ENCODE data around the gene GOLGA8T.
"Not testable (repeated sequence)": the region's sequence is repeated elsewhere in the genome, so short reads cannot be mapped to it uniquely, and the experiment has no call there.

The GOLGA8T gene, protein sequence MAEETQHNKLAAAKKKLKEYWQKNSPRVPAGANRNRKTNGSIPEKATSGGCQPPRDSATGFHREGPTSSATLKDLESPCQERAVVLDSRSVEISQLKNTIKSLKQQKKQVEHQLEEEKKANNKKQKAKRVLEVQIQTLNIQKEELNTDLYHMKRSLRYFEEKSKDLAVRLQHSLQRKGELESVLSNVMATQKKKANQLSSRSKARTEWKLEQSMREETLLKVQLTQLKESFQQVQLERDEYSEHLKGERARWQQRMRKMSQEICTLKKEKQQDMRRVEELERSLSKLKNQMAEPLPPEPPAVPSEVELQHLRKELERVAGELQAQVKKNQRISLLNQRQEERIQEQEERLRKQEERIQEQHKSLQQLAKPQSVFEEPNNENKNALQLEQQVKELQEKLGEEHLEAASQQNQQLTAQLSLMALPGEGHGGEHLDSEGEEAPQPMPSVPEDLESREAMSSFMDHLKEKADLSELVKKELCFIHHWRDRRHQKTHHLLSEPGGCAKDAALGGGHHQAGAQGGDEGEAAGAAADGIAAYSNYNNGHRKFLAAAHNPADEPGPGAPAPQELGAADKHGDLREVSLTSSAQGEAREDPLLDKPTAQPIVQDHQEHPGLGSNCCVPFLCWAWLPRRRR

DNA sequence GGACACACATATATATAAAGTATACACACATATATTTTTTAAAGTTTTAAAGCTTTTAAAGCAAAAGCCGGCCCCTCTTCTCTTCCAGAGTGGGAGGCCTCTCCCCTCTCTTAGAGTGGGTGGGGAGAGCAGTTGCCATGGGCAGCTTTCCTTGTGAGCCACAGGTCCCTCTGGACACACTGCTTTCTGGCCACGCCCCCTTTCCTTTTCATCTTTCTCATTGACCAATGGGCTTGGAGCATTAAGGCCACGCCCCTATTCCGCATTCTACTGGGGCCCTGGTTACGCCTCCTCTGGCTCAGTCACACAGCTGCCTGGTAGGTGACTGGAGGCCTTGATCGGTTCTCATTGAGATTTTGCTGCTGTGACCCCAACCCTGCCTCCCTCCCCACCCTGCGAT, at the start of gene GOLGA8T:
TSS of gene GOLGA8T (plus strand) at position 301 of the 400 bp plus-strand sequence. CDS start at position 399, 98 bp downstream.
- not testable (repeated sequence) for DNase-seq

GRCh38 chr15:30097827-30098226, 37.0 kb upstream of the GOLGA8T start:
- DNase-seq = not testable (repeated sequence)

DNA sequence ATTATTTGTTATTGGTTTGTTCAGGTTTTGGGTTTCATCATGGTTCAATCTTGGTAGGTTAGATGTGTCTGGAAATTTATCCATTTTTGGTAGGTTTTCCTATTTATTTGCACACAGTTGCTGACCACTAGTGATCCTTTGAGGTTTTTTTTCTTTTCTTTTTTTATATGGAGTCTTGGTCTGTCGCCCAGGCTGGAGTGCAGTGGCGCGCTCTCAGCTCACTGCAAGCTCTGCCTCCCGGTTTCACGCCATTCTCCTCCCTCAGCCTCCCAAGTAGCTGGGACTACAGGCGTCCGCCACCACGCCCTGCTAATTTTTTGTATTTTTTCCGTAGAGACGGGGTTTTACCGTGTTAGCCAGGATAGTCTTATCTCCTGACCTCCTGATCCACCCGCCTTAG, 32.0 kb upstream of the GOLGA8T start:
- DNase-seq = not testable (repeated sequence)

DNA sequence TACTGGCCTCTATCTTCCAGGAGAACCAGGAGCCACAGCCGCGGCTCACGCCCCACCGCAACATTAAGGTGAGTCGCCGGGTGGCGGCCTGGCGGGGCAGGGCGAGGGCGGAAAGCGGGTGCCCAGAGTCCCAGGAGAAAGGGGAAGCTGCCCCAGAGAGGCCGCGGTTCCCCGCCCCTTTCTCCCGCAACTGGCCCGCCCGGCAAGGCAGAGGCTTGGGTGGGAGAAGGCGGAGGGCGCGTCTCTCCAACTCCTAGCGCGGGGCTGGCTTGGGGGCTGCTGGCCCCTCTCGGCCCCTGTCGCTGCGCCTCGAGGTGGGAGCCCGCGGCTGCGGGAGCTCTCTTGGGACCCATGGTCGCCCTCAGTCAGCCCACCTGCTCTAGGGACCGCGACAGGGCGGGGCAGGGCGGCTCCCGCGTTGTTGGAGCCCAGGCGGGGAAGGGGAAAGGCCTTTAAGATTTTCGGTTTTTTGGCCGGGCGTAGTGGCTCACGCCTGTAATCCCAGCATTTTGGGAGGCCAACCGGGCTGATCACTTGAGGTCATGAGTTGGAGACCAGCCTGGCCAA, 30.8 kb upstream of the GOLGA8T start:
- DNase-seq = not testable (repeated sequence)

GRCh38 chr15:30110591-30110990, 24.3 kb upstream of the GOLGA8T start:
- not testable (repeated sequence) for DNase-seq

- not testable (repeated sequence) for DNase-seq
Observed at GRCh38 chr15:30130066-30130465, 4.8 kb upstream of the GOLGA8T start.

DNA sequence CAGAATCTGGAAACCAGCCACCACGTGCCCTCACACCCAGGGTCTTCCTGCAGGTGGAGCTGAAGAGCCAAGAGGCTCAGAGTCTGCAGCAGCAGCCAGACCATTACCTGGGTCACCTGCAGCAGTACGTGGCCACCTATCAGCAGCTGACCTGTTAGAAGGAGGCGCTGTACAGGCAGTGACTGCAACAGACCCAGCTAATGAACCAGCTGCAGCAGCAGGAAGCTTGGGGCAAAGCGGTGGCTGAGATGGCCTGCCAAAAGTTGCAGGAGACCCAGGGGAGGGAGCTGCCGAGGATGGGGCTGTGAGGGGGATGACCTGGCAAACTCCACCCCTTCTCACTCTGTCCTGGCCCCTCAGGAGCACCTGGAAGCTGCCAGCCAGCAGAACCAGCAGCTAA, 8.4 kb downstream of the GOLGA8T start:
- DNase-seq = not testable (repeated sequence)

GRCh38 chr15:30149891-30150290, 15.0 kb downstream of the GOLGA8T start:
- DNase-seq = not testable (repeated sequence)

GRCh38 chr15:30162479-30163357, 27.9 kb downstream of the GOLGA8T start:
- DNase-seq = peak; percentile 1

DNA sequence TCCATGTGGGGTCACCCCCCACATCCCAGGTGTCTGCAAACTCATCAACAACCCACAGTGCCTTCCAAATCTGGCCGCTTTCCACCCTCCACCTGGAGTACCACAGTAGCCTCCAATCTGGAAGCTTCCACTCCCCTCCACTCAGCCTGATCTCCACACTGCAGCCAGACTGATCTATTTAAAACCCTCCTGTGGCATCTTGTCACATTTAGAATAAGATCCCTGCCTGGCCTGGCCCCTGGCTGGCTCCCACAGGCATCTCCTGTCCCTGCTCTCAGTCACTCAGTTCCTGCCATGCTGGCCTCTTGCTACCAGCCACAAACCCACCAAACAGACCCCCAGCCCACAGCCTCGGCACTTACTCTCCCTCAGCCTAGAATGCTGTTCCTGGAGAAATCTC, 28.9 kb downstream of the GOLGA8T start:
- not testable (repeated sequence) for DNase-seq

DNA sequence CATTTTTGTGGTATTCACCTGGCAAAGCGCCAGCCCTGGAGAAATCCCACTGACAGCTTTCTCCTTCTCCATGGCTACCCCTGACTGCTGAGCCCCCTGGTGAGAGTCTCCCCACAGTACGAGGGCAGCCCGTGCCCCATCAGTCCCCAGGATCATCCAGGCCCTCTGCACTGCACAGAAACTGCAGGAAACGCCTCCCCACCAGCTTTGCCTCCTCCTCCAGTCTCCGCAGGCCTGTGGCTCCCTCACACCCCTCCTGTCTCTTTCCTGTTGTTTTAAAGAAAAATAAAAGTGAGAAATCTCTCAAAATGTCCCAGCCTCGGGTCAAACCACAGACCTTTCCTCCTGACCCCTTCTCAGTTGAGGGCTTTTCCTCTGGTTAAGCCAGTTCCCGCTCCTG, 29.4 kb downstream of the GOLGA8T start:
- not testable (repeated sequence) for DNase-seq

DNA sequence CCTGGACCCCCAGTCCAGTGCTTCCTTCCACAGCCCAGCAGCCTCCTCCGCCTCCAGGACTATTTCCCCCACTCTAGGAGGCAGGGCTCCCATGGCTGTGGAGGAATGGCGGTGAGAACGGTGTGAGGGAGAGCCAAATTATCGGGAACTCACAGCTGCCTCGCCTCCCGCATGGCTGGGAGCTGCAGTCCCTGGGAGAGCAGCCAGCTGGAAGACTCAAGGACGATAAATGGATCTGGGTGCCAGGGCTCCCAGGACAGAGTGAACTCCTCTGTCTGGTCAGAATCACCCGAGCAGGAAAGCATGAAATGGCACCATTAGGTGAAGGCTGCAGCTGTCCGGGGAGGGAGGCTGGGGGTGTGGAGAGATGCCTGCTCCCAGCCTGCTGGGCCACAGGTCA, 32.6 kb downstream of the GOLGA8T start:
- DNase-seq = not testable (repeated sequence)

DNA sequence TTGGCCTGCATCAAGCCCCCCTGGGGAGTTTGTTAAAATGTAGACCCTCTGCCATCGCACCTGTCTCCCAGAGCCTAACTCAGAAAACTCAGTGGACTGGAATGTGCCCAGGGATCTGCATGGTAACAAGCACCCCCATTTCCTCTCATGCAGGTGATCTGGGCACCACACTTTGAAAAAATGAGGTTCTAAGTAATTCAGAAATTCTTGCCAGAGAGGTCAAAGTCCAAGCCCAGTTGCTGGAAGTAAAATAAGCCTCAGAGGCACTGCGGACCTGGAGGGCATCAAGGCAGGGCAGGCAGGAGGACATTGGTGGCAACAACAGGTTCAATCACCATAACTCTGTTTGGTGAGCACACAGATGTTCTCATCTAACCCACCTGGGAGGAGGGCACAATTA, 33.0 kb downstream of the GOLGA8T start:
- DNase-seq = not testable (repeated sequence)

GRCh38 chr15:30171452-30171851, 36.6 kb downstream of the GOLGA8T start:
- DNase-seq = not testable (repeated sequence)

GRCh38 chr15:30173041-30173608, 38.3 kb downstream of the GOLGA8T start:
- peak; percentile 30 for DNase-seq

- DNase-seq = peak; percentile 0
Observed at GRCh38 chr15:30175291-30175690, 40.4 kb downstream of the GOLGA8T start.

GRCh38 chr15:30176613-30177012, 41.8 kb downstream of the GOLGA8T start:
- DNase-seq = not testable (repeated sequence)

GRCh38 chr15:30179814-30180213, 45.0 kb downstream of the GOLGA8T start:
- not testable (repeated sequence) for DNase-seq

DNA sequence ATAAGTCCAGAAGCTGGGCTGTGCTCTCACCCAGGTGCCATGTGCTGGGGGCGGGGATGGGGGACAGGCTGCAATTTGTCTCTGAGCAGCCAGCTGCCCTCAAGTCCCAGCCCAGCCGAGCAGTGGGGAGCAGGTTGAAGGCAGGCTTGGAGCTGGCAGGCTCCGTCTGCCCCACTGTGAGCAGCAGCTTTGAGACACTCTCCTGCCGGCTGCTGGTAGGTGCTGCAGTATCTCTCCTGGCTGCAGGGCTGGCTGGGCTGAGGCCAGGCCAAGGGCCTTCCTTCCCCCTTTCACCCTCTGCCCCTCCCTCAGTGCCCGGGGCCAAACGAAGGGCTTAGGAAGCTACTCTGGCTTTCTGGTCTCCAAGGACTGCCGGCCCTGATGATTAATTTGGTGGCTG, 50.6 kb downstream of the GOLGA8T start:
- not testable (repeated sequence) for DNase-seq

- not testable (repeated sequence) for DNase-seq
Observed at GRCh38 chr15:30187429-30187828, 52.6 kb downstream of the GOLGA8T start.

GRCh38 chr15:30189754-30190153, 54.9 kb downstream of the GOLGA8T start:
- not testable (repeated sequence) for DNase-seq

GRCh38 chr15:30191143-30191542, 56.3 kb downstream of the GOLGA8T start:
- DNase-seq = not testable (repeated sequence)
